ENCODE results near the gene ACSL3. TPM values are rescaled to one million over a fixed set of nuclear protein-coding genes. Genes with fewer than 3 reads are reported as not detected.

The ACSL3 gene
- total and polyA plus RNA-seq, 12 donors: 11.0 to 130 (median 70.6) TPM

GRCh38 chr2:222828572-222828971 is 32.3 kb upstream of the ACSL3 start:
- no peaks in the 10 kb centered on the region for H3K4me1 ChIP-seq (replicated peaks in 1 of 2)
- no peaks in the 10 kb centered on the region for H3K9me3 ChIP-seq (replicated peaks in 1 of 3)
- no peaks in the 10 kb centered on the region for H3K36me3 ChIP-seq (replicated peaks in 1 of 2)
- 82 to 92% (median 88%) methylated on average over 11 of the region's 11 CpGs for WGBS, 4 donors
- H3K27ac ChIP-seq: no peak overlapping the region
- no peaks in the 10 kb centered on the region for H3K27me3 ChIP-seq
- intact Hi-C loops (cut with DNase I): no loop called here
- DNase-seq: no peak
- no peak for TF ChIP-seq CTCF (IDR thresholded peaks at IDR 0.05)
- TF ChIP-seq POLR2A (IDR thresholded peaks at IDR 0.05): no peak
- H3K4me3 ChIP-seq: no peak overlapping the region

GRCh38 chr2:222830164-222830563 is 30.7 kb upstream of the ACSL3 start:
- TF ChIP-seq POLR2A (IDR thresholded peaks at IDR 0.05) (no peak), CTCF (IDR thresholded peaks at IDR 0.05) (no peak)
- DNase-seq: no peak
- Histone ChIP-seq H3K27ac (no peak overlapping the region), H3K4me1 (replicated peaks in 1 of 2) (no peaks in the 10 kb centered on the region), H3K36me3 (replicated peaks in 1 of 2) (no peaks in the 10 kb centered on the region), H3K27me3 (no peaks in the 10 kb centered on the region), H3K4me3 (no peak overlapping the region), H3K9me3 (replicated peaks in 1 of 3) (no peaks in the 10 kb centered on the region)
- intact Hi-C loops (cut with DNase I): no loop called here
- 75 to 83% (median 77%) methylated on average over 3 of the region's 3 CpGs for WGBS, 4 donors

GRCh38 chr2:222833410-222833809 is 27.4 kb upstream of the ACSL3 start:
- TF ChIP-seq CTCF (IDR thresholded peaks at IDR 0.05) (no peak), POLR2A (IDR thresholded peaks at IDR 0.05) (no peak)
- no peak overlapping the region for H3K4me3 ChIP-seq
- no peak for DNase-seq
- 70 to 94% (median 88%) methylated on average over 2 of the region's 2 CpGs for WGBS, 4 donors
- intact Hi-C loops (cut with DNase I): no loop called here
- no peak overlapping the region for H3K27ac ChIP-seq
- no peaks in the 10 kb centered on the region for H3K4me1 ChIP-seq (replicated peaks in 1 of 2)
- H3K9me3 ChIP-seq (replicated peaks in 1 of 3): no peaks in the 10 kb centered on the region
- no peaks in the 10 kb centered on the region for H3K27me3 ChIP-seq
- H3K36me3 ChIP-seq (replicated peaks in 1 of 2): no peaks in the 10 kb centered on the region

GRCh38 chr2:222835143-222835822 is 25.6 kb upstream of the ACSL3 start:
- no peaks in the 10 kb centered on the region for H3K27me3 ChIP-seq
- H3K36me3 ChIP-seq (replicated peaks in 1 of 2): no peaks in the 10 kb centered on the region
- WGBS, 4 donors: 56 to 66% (median 63%) methylated on average over 8 of the region's 8 CpGs
- intact Hi-C loops (cut with DNase I): no loop called here
- H3K27ac ChIP-seq: no peak overlapping the region
- no peak for TF ChIP-seq POLR2A (IDR thresholded peaks at IDR 0.05)
- no peak for TF ChIP-seq CTCF (IDR thresholded peaks at IDR 0.05)
- H3K4me3 ChIP-seq: no peak overlapping the region
- H3K4me1 ChIP-seq (replicated peaks in 1 of 2): no peaks in the 10 kb centered on the region
- DNase-seq: no peak
- no peaks in the 10 kb centered on the region for H3K9me3 ChIP-seq (replicated peaks in 1 of 3)
